Measurements from ENCODE around the gene RAP2B. TPM values are rescaled to one million over a fixed set of nuclear protein-coding genes. Genes with fewer than 3 reads are reported as not detected.

RAP2B gene
- total and polyA plus RNA-seq, 12 donors = 2.6 to 25.1 (median 10.9) TPM

DNA sequence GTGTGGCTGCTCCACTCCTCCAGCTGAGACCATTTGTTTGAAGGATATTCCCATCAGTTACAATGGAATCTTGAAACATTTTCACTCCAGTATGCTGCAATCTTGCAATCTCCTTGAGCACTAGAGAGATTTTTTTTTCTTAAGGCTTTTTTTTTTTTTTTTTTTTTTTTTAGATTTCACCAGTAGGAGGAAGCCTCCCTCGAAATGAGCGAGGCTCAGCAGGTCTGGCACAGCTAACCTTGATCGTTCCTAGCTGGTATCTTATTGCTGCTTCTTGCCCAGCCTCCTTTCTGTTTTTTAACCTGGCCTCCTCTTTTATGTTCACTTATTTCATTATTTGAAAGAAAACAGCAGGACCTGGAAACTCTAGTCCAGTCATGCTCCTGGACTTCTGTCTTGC lies 48.1 kb downstream of the RAP2B start:
- intact Hi-C loops (cut with DNase I) = no loop called here
- Histone ChIP-seq H3K27ac (no peak overlapping the region), H3K36me3 (replicated peaks in 1 of 2) (no peaks in the 10 kb centered on the region), H3K4me1 (replicated peaks in 1 of 2) (no peaks in the 10 kb centered on the region), H3K27me3 (no peaks in the 10 kb centered on the region), H3K9me3 (replicated peaks in 1 of 3) (no peaks in the 10 kb centered on the region), H3K4me3 (no peak overlapping the region)
- WGBS, 4 donors = 19 to 34% (median 26%) methylated on average over 3 of the region's 3 CpGs
- no peak for TF ChIP-seq POLR2A (IDR thresholded peaks at IDR 0.05)
- TF ChIP-seq, protein P1, sequence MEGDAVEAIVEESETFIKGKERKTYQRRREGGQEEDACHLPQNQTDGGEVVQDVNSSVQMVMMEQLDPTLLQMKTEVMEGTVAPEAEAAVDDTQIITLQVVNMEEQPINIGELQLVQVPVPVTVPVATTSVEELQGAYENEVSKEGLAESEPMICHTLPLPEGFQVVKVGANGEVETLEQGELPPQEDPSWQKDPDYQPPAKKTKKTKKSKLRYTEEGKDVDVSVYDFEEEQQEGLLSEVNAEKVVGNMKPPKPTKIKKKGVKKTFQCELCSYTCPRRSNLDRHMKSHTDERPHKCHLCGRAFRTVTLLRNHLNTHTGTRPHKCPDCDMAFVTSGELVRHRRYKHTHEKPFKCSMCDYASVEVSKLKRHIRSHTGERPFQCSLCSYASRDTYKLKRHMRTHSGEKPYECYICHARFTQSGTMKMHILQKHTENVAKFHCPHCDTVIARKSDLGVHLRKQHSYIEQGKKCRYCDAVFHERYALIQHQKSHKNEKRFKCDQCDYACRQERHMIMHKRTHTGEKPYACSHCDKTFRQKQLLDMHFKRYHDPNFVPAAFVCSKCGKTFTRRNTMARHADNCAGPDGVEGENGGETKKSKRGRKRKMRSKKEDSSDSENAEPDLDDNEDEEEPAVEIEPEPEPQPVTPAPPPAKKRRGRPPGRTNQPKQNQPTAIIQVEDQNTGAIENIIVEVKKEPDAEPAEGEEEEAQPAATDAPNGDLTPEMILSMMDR (IDR thresholded peaks at IDR 0.05) = no peak
- no peak for DNase-seq

DNA sequence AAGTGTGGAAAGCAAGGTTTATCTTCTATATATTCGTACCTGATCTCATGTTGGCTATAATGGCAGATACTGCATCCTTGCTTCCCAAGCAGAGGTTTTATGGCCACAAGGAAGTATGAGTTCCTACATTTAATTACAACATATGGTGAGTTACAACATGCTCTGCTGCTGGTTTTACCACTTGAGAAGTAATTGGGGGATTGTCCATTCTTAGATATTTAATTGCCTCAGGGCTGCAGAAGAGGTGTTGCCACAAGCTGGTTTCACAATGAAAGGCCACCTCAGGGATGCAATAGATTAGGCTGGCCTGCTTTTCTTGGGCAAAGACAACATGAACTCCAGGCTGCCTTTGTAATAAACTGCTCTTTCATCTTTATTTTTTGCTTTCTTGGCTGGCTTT lies 48.6 kb downstream of the RAP2B start:
- no peak overlapping the region for H3K4me3 ChIP-seq
- WGBS, 4 donors = 74 to 85% (median 77%) methylated on average over 1 of the region's 1 CpG
- DNase-seq = no peak
- H3K27ac ChIP-seq = no peak overlapping the region
- H3K4me1 ChIP-seq (replicated peaks in 1 of 2) = no peaks in the 10 kb centered on the region
- H3K27me3 ChIP-seq = no peaks in the 10 kb centered on the region
- TF ChIP-seq POLR2A (IDR thresholded peaks at IDR 0.05) = no peak
- TF ChIP-seq, protein P1 (IDR thresholded peaks at IDR 0.05) = no peak
- intact Hi-C loops (cut with DNase I) = no loop called here
- no peaks in the 10 kb centered on the region for H3K9me3 ChIP-seq (replicated peaks in 1 of 3)
- no peaks in the 10 kb centered on the region for H3K36me3 ChIP-seq (replicated peaks in 1 of 2)

DNA sequence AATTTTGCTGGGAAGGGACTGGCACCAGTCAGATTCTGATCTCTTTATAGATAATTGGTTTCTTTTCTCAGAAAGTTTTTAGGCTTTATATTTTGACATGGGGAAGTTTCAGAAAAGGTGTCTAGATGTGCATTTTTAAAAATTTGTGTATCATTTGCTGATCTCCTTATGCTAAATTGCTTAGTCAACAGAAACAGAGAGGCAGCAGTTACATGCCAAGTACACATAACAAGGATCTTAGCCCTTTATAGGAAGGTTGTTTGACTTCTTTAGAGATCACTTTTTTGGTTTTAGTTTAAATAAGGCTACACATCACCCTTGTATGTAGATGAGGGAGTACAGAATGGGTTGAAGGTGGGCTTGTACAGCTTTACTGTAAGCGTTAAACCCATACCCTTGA lies 53.5 kb downstream of the RAP2B start:
- WGBS, 4 donors = 70 to 80% (median 78%) methylated on average over 1 of the region's 1 CpG
- H3K9me3 ChIP-seq (replicated peaks in 1 of 3) = no peaks in the 10 kb centered on the region
- no peak overlapping the region for H3K4me3 ChIP-seq
- H3K4me1 ChIP-seq (replicated peaks in 1 of 2) = no peaks in the 10 kb centered on the region
- intact Hi-C loops (cut with DNase I) = no loop called here
- TF ChIP-seq, protein P1 (IDR thresholded peaks at IDR 0.05) = no peak
- no peak for TF ChIP-seq POLR2A (IDR thresholded peaks at IDR 0.05)
- DNase-seq = no peak
- H3K27me3 ChIP-seq = no peaks in the 10 kb centered on the region
- no peaks in the 10 kb centered on the region for H3K36me3 ChIP-seq (replicated peaks in 1 of 2)
- H3K27ac ChIP-seq = no peak overlapping the region

DNA sequence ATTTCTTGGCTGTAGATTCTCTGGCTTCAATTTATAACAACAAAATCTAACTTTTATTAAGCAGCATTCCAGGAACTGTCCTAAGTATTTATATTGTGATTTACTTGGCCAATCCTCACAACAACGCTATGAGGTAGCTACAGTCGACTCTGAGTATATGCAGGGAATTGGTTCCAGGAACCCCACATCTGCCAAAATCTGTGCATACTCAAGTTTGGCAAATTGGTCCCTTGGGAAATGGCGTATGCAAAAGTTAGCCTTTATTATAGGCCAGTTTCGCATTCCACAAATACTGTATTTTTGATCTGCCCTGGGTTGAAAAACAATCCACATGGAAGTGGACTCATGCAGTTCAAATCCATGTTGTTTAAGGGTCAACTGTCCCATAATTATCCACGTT lies 53.9 kb downstream of the RAP2B start:
- intact Hi-C loops (cut with DNase I) = no loop called here
- no peak overlapping the region for H3K4me3 ChIP-seq
- H3K4me1 ChIP-seq (replicated peaks in 1 of 2) = peaks cover 0 to under 1% of the 10 kb centered on the region in 2 donors
- WGBS, 4 donors = 57 to 65% (median 60%) methylated on average over 5 of the region's 5 CpGs
- TF ChIP-seq, protein P1 (IDR thresholded peaks at IDR 0.05) = no peak
- no peak for TF ChIP-seq POLR2A (IDR thresholded peaks at IDR 0.05)
- no peaks in the 10 kb centered on the region for H3K9me3 ChIP-seq (replicated peaks in 1 of 3)
- no peaks in the 10 kb centered on the region for H3K36me3 ChIP-seq (replicated peaks in 1 of 2)
- no peak for DNase-seq
- H3K27me3 ChIP-seq = no peaks in the 10 kb centered on the region
- H3K27ac ChIP-seq = no peak overlapping the region
